HepG2 (cell line): ENCODE data around the gene PDZD7. TPM values are rescaled to one million over a fixed set of nuclear protein-coding genes. Genes with fewer than 3 reads are reported as not detected.

Experiments used
- ATRX ChIP-seq: sonication (generic); formaldehyde crosslinking; IDR thresholded peaks from 2 replicates; pipeline ENCODE4 v1.4.0; 2020; ENCODE audit warnings: missing genetic modification reagents, borderline replicate concordance
- CC2D1A ChIP-seq: sonication (generic); formaldehyde crosslinking; IDR thresholded peaks from 2 replicates; pipeline ENCODE4 v1.8.1; 2023; ENCODE audit warnings: mild to moderate bottlenecking, missing genetic modification reagents
- CCDC6 ChIP-seq: sonication (generic); formaldehyde crosslinking; IDR thresholded peaks from 2 replicates; pipeline ENCODE4 v1.8.1; 2022; ENCODE audit warnings: mild to moderate bottlenecking, missing genetic modification reagents, moderate library complexity
- IKZF5 ChIP-seq: IDR thresholded peaks from 2 replicates; pipeline ENCODE4 v1.6.1; 2018; ENCODE audit warnings: missing genetic modification reagents, mild to moderate bottlenecking, missing compliant biosample characterization
- PHF21A ChIP-seq: sonication (generic); formaldehyde crosslinking; IDR thresholded peaks from 2 replicates; pipeline ENCODE4 v1.5.0; 2020; ENCODE audit warnings: mild to moderate bottlenecking, missing genetic modification reagents
- PITX1 ChIP-seq: sonication (generic); formaldehyde crosslinking; IDR thresholded peaks from 2 replicates; pipeline ENCODE4 v1.5.1; 2020; ENCODE audit warnings: mild to moderate bottlenecking, missing genetic modification reagents
- RBFOX2 ChIP-seq: fragments of 200-400 bp; formaldehyde crosslinking; IDR thresholded peaks from 2 replicates; pipeline ENCODE4 v1.6.1; 2017; ENCODE audit warnings: low read depth, mild to moderate bottlenecking, low read length
- REXO4 ChIP-seq: sonication (generic); formaldehyde crosslinking; IDR thresholded peaks from 2 replicates; pipeline ENCODE4 v1.8.0; 2022; ENCODE audit warnings: missing genetic modification reagents, mild to moderate bottlenecking, borderline replicate concordance
- SKIL ChIP-seq: sonication (generic); formaldehyde crosslinking; IDR thresholded peaks from 2 replicates; pipeline ENCODE4 v1.8.0; 2022; ENCODE audit warnings: missing genetic modification reagents, mild to moderate bottlenecking, moderate library complexity, borderline replicate concordance
- SNRNP70 ChIP-seq: fragments of 200-400 bp; formaldehyde crosslinking; IDR thresholded peaks from 2 replicates; pipeline ENCODE4 v1.6.1; 2017; ENCODE audit warnings: mild to moderate bottlenecking, low read depth, low read length, moderate library complexity
- SRF ChIP-seq: IDR thresholded peaks from 2 replicates; pipeline ENCODE4 v1.6.1; 2011; ENCODE audit warnings: mild to moderate bottlenecking, low read depth, low read length, moderate library complexity
- ZBTB4 ChIP-seq: sonication (generic); formaldehyde crosslinking; IDR thresholded peaks from 2 replicates; pipeline ENCODE4 v1.4.0; 2020; ENCODE audit warnings: missing genetic modification reagents, mild to moderate bottlenecking, borderline replicate concordance
- ZNF414 ChIP-seq: sonication (generic); formaldehyde crosslinking; IDR thresholded peaks from 2 replicates; pipeline ENCODE4 v1.5.0; 2020; ENCODE audit warnings: missing genetic modification reagents
- ZNF513 ChIP-seq: sonication (generic); formaldehyde crosslinking; conservative IDR thresholded peaks from 2 replicates; pipeline ENCODE4 v1.5.0; 2020; ENCODE audit warnings: missing genetic modification reagents
- ZNF589 ChIP-seq: sonication (generic); formaldehyde crosslinking; conservative IDR thresholded peaks from 2 replicates; pipeline ENCODE4 v1.8.0; 2022; ENCODE audit warnings: mild to moderate bottlenecking, moderate library complexity, missing genetic modification reagents
- ZNF704 ChIP-seq: sonication (generic); formaldehyde crosslinking; IDR thresholded peaks from 2 replicates; pipeline ENCODE4 v1.8.1; 2023; ENCODE audit warnings: mild to moderate bottlenecking, inconsistent platforms, moderate library complexity, missing genetic modification reagents, borderline replicate concordance
- ZNF749 ChIP-seq: sonication (generic); formaldehyde crosslinking; IDR thresholded peaks from 2 replicates; pipeline ENCODE4 v1.8.0; 2022; ENCODE audit warnings: mild to moderate bottlenecking, missing genetic modification reagents, moderate library complexity, borderline replicate concordance
- polyA plus RNA-seq, 8 experiments: library from polyadenylated mRNA; depleted of rRNA in 3 of 8; stranded (reverse) in 7 of 8; unstranded in 1 of 8; fragments of >200 nt; fragmentation: Illumina TruSeq in 4 of 8; extraction: Trizol in 4 of 8; gene quantifications; 2 replicates each; pipeline versions ENCODE4 v1.2.1 to v1.2.3, GENCODE V29; 2011 to 2016; ENCODE audit warnings: low read depth in 4 of 8, missing spikeins in 1 of 8, mixed read lengths in 1 of 8; ENCODE audit not compliant: insufficient read depth in 1 of 8
- total RNA-seq, 5 experiments: library from RNA; depleted of rRNA; stranded (reverse); fragments of >200 nt; fragmentation: Illumina TruSeq; extraction: Trizol; gene quantifications; 2 replicates each; pipeline ENCODE4 v1.2.3, GENCODE V29; 2016; ENCODE audit warnings: low read depth in 1 of 5

PDZD7 gene
- total and polyA plus RNA-seq, 2 of the 13 experiments (the other 11 are each of a cell fraction or from before 2014, with no cell fraction given), result 0.58 to 0.73 TPM

GRCh38 chr10:100970076-100970913 is 60.6 kb downstream of the PDZD7 start (continued):
- TF ChIP-seq ZNF704 (CRISPR knock-in tag), result no peak
- no peak for TF ChIP-seq SKIL (CRISPR knock-in tag)
- no peak for TF ChIP-seq ZNF589
- no peak; the same call in 1 of the 2 replicates for TF ChIP-seq IKZF5 (CRISPR knock-in tag)
- peak; percentile 66; the same call in 1 of the 2 replicates for TF ChIP-seq CC2D1A (CRISPR knock-in tag)
- TF ChIP-seq ZNF749 (CRISPR knock-in tag), result no peak
- TF ChIP-seq REXO4 (CRISPR knock-in tag), result no peak
- no peak for TF ChIP-seq ZNF513 (CRISPR knock-in tag)
- no peak for TF ChIP-seq SRF
- TF ChIP-seq ATRX (CRISPR knock-in tag), result no peak
- 0 out of 2 replicates have a peak, but pooled peaks have one; percentile 43 for TF ChIP-seq ZBTB4 (CRISPR knock-in tag)
- no peak for TF ChIP-seq PHF21A (CRISPR knock-in tag)
- TF ChIP-seq CCDC6 (CRISPR knock-in tag), result no peak
- no peak for TF ChIP-seq SNRNP70
- peak; percentile 90 for TF ChIP-seq ZNF414 (CRISPR knock-in tag)
- TF ChIP-seq RBFOX2, result no peak
- 0 out of 2 replicates have a peak, but pooled peaks have one; percentile 31 for TF ChIP-seq PITX1 (CRISPR knock-in tag)
